Stimulated activated CD4-positive, alpha-beta T cell treated with anti-CD3 and anti-CD28 coated beads, Interleukin-4, amount 100 ng/mL, for 4 hours (primary cell): Measurements from ENCODE around the gene BOD1L1.

Experiments used
- DNase-seq, 2 experiments: peaks; one replicate each; pipeline ENCODE4 v3.0.0-alpha.2; 2020

Gene BOD1L1

DNA sequence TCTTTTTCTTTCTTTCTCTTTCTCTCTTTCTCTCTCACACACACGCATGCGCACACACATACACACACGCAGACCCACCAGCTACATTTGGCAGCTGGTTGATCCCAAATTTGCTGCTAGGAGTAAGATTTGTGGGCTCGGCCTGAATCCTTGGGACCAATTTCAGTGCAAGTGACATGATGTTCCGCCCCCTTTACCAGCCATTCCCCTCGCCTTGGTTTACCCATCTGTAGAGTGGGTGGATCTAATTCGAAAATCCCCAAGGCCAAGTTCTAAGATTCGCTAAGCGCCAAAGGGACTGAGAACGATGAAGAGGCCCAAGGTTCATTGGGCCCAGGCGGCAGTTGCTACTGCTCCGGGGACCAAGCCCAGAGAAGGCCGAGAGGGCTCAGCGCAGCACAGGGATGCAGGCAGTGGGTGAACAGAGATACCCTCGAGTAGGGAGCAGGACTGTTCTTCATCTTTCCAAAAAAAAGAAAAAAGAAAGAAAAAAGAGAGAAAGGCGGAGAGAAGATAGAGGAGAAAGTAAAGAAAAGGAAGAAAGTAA, 89.0 kb downstream of the BOD1L1 start:
- no peak for DNase-seq

DNA sequence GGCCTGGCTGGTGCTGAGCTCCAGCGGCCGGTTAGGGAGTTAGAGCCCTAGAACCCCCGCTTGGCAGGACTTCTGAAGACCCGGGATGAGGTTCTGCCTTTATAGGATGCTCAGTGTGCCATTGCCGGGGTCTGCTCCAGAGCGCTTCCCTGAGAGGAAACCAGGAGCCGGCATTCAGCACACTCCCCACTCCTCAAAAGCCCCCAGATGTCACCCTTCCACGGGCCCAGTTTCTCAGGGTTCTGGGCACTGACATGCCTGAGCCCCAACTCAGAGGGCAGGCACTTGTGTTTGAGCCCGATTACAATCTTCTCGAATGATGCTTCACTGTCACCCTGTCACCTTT, 89.7 kb downstream of the BOD1L1 start:
- no peak for DNase-seq

GRCh38 chr4:13537011-13537831, 90.3 kb downstream of the BOD1L1 start:
- no peak for DNase-seq

GRCh38 chr4:13536607-13537006, 90.9 kb downstream of the BOD1L1 start:
- DNase-seq: no peak

DNA sequence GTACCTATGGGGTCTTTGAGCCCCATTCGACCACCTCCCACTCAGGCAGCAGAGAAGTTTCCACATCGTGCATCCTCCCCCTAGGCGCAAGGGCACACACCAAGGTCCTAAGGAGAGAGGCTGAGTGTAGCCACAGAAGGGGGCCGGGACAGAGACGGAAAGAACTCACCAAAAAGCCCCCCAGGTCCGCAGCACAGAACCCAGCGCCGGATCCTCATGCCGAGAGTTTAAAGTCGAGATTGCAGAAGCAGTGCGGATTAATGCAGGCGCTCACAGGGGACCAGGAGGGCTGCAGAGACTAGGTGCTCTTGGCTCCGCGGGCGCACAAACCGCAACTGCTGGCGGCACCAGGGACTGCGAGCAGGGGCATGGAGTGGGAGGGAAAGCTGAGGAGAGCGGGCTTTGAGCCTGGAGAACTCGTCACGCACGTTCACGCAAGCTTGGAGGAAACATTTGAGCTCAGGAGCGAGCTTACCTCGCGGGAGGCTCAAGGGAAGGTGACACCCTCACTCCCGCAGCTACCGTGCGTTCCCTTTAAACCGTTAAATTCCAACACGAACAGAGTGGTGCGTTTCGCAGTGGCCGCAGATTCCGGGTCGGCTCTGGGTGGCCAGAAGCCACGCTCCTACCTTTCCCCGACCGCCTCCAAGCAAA, 91.7 kb downstream of the BOD1L1 start:
- DNase-seq: no peak

GRCh38 chr4:13535118-13535517, 92.4 kb downstream of the BOD1L1 start:
- DNase-seq: no peak

- no peak for DNase-seq
Observed at GRCh38 chr4:13534344-13535063, 93.0 kb downstream of the BOD1L1 start.

- no peak for DNase-seq
Observed at GRCh38 chr4:13533670-13534343, 93.7 kb downstream of the BOD1L1 start.

DNA sequence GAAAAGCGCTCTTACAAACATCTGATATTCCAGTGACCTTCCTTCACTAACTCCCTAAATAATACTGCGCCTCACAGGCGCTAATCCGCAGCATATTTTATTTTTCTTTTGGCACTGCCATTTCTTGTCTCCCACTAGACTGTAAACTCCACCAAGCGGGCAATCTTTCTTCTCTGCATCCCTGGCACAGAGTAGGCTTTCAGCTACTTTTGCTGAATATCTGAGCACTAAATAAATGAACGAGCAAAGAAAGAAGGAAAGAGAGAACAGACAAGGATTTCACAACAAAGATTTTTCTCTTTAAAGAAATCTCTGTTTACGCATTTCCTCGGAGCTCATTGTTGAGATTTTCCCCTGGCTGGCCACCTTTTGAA, 95.9 kb downstream of the BOD1L1 start:
- no peak for DNase-seq

DNA sequence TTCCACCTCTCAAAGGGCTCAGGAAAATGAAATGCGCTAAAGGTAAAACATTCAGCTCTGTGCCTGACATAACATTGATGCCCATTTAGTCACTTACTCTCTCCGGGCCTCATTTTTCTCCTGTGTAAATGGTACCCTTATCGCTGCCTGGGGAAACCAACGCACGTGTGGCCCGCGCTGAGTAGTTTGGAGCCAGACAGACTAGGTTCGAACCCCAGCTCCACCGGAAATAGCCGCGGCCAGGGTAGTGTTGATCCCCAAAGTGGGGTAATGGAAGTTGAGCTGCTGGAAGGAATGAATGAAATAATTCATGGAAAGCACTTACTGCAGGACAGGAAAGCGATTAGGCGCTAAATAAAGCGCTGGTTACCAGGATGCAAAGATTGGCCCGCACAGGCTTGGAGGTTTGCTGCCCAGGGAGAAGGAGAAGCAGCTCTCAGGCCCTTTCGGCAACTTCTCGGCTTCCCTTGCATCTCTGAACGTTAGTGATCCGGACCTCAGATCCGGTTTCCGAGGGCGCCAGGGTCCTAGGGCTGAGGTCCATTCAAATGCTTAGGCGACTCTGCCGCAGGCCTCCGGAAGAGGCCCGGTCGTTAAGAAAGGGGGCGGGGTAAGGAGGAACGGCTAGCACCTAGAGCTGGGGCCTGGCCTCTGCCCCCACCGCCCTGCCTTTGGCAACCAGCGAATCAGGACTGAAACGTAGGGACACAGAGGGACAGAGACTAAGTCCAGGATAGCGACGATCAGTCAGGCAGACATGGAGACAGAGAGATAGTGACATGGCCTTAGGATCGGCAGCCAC, 96.5 kb downstream of the BOD1L1 start:
- no peak for DNase-seq

DNA sequence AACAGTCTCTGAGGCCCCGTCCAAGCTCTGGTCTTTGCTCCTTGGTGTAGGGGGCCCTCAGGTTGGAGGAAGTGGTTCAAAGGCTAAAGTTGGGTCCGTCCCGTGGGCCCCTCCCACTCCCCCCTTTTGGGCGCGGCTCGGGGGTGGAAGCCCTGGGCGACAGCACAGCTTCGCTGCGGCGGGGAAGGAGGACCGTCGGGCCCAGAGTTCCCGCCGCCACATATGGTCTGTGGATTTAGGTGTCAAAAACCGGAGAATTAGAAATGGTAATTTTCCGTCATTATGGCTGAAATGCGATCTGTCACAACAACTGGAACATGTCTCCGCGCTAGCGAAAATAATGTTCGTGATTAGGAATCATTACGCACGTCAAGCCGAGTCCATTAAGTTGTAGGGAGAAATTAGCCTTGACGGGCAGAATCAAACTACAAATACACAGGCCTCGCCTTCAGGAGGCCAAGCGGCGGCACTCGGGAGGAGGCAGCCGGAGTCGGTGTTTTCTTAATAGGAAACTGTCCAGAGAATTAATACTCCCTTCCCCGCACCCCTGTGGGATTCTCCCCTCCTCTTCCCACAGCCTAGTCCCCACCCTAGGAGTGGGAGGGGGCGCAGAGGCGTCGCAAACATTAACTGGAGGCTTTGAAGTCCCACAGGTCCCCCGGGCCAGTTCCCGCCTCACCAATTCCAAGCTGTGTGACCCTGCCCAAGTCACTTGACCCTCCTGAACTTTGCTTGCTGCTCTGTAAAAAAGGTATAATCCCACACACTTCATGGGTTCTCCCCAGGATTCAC, 98.2 kb downstream of the BOD1L1 start:
- no peak for DNase-seq

- DNase-seq: no peak
Observed at GRCh38 chr4:13528821-13529127, 98.8 kb downstream of the BOD1L1 start.

DNA sequence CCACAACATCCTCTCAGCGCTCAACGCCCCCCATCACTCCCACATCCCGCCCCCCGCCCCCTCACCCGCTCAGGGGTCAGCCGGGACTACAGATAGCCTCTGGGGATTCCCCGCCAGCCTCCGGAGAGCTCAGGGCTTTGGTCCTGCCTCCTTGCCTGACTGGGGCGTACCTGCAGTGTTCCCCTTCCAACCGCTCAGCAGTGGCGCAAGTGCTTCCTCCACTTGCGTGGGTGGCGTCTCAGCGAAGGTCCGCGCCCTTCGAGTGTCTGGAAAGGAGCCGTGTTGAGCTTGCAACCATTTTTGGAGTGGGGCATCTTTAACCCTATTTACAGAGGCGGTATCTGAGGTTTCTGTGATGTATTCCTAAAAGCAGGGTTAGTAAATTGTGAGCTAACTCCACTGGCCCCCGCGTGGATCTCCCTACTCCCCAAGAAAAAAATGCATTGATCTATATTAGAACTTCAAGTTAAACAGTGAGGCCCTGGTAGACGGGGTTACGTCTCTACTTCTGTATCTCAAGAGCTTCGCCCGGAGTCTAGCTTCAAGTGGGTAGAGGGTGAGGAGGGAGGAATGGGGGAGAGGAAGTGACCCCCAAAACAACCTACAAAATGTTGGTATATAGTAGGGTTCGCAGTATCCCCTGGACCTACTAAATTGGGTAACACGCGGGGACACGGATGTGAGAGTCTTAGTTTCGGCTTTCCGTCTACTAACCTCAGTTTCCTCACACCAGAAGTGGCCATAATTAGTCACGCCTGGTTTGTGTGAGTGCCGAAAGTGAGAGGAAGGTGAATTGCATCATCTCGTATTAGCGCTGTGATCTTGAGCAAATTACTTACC, 99.3 kb downstream of the BOD1L1 start:
- DNase-seq: peak in 1 of 2 experiments; percentile 26

DNA sequence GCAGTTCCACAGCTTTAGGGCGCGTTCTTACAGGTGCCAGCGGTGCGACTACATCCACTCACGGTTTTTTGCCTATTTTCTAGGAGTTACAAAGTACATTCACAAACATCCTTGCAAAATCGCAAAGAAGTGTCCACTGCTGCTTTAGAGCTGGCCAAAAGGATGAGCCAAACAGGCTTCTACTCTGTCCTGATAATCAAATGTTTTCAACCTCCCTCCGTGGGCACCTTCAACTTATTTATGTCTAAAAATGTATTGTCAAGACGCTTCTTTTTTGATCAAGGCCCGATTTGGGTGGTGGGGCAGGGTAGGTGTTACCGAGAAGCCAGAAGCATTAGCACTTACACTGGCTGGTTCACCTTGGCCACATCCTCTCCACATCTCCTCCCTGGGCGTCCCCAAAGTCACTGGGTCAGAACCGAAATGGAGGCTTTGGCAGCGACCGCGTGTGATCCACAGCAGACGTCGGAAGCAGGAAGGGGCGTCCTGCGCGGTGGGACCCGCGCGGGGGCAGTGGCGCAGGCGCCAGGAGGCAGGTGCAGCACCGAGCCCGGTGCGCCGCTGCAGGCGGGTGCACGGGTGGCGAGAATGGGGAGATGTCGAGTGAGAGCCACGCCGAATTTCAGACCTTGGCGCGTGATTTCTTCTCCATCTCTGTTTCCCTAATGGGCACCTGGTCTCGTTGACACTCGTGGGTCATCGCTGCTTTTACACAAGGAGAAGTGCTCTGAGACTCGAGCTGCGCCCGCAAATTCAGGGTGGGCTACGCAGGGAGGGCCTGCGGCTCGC, 100.1 kb downstream of the BOD1L1 start:
- DNase-seq: no peak

DNA sequence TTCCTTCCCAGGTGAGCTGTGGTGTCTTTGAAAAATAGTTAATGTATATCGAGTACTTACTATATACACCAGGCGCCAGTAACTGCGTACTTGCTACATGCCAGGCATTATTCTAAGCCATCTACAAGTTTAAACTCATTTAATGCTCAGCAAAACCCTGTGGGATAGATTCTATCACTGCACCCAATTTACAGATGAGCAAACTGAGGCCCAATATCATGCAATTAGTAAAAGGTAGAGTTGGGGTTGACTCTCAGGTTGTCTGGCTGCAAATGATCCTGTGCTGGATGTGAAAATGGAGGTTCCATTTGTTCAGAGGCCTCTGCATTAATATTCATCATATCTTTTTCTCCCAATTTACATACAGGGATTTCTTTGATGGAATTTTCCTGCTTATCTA, 100.9 kb downstream of the BOD1L1 start:
- DNase-seq: no peak

- no peak for DNase-seq
Observed at GRCh38 chr4:13525606-13526281, 101.8 kb downstream of the BOD1L1 start.

DNA sequence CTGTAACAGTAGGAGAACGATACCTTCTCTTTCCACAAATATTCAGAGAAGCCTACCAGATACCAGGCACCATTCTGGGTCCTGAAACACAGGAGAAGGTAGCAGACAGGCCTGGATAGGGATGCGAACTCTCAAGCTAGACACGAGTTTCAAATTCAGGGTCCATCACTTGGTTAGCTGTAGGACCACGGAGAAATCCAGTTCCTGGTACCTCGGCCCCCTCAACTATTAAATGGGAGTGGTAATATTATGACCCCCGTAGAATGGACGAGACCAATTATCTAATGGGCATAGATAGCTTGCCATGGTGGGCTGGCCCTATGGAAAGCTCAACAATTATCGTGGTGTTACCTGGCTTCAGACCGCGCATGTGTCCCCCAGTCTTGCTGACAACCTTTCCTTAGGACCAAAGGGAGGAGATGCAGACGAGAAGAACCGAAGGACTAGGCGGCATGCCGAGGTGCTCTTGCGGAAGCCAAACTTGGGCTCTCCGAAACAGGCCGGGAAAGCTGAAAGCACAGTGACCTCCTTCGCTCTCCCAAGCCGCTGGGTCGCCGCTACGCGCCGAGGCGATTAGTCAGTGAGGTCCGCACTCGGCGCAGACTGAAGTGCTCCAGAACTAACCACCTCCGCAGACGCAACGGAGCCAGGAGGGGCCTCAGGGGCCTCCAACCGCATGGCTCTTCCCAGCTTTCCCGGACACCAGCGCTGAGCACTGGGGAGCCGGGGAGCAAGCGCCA, 102.9 kb downstream of the BOD1L1 start:
- no peak for DNase-seq
